Mesenteric fat pad (tissue), 1 donor: Measurements from ENCODE around the gene FAM131B. TPM values are rescaled to one million over a fixed set of nuclear protein-coding genes. Genes with fewer than 3 reads are reported as not detected.

ENCODE experiments used
- DNase-seq: peaks from one replicate; pipeline ENCODE4 v3.0.0-alpha.2; 2020; ENCODE audit warnings: low spot score
- total RNA-seq: library from RNA; stranded (reverse); fragmentation: NEBNext Ultra II Directional; extraction: Animal tissue kit (Norgen Biotek cat#: 25700); gene quantifications from one replicate; pipeline ENCODE4 v1.2.1, GENCODE V29; 2021
- donor health status: DM: yes; HTN: yes; CAD: no.

FAM131B gene
- total RNA-seq, 1 donor from 2014 or later, result 1.8 TPM

DNA sequence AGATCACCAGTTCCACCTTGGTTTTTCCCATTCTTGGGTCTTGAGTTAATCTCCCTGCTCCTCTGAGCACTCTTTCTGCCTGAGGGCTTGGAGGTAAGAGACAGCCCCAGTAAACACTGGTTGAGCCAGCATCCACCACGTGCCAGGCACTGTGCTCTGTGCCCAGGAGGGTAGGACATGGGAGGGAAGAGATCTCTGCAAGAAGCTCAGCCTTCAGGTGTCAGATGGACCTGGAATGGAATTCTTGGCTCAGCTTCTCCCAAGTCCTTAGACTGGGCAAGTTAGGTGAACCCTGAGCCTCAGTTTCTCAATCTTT, 21.1 kb upstream of the FAM131B start:
- no peak for DNase-seq

GRCh38 chr7:143382791-143383641, 20.5 kb upstream of the FAM131B start:
- DNase-seq, result no peak

DNA sequence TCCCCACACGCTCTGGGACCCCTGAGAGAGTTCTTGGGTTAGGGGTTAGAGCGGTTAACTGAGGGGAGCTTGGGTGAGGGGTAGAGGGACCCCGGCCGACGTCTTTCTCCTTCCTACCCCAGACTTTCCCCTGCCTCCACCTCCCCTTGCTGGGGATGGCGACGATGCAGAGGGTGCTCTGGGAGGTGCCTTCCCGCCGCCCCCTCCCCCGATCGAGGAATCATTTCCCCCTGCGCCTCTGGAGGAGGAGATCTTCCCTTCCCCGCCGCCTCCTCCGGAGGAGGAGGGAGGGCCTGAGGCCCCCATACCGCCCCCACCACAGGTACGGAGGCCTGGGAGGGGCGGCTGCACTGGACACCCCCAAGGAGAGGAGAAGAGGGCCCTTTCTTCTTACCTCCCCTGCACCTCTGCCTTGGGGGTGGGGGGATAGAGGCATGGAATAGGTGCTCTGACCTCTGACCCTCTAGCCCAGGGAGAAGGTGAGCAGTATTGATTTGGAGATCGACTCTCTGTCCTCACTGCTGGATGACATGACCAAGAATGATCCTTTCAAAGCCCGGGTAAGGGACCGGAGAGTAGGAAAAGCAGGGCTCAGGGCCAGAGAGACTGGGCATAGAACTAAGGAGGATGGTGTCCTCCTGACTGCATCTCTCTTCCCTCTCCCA, 19.7 kb upstream of the FAM131B start:
- no peak for DNase-seq

DNA sequence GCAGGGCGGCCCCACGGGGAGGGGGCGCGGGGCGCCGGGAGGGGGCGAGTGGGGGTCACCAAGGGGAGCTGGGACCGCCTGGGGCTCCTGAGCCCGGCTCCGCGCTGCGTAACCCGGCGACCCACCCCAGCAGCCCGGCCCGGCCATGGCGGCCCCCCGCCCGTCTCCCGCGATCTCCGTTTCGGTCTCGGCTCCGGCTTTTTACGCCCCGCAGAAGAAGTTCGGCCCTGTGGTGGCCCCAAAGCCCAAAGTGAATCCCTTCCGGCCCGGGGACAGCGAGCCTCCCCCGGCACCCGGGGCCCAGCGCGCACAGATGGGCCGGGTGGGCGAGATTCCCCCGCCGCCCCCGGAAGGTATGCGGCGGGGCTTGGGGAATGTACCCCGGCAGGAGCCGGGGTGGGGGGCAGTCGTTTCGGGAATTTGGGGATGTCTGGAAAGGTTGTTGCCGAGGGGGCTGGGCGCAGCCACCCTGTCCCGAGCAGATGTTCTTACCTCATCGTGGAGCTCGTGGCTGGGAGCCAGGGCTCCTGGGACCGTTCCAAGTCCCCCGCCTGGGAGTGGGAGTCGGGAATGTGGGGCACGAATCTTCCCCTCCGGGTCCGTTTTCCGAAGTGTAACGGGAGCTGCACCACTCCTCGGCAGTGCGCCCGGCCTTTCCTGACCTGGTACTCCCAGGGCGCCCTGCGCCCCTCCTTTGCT, 19.1 kb upstream of the FAM131B start:
- DNase-seq, result peak; percentile 95

DNA sequence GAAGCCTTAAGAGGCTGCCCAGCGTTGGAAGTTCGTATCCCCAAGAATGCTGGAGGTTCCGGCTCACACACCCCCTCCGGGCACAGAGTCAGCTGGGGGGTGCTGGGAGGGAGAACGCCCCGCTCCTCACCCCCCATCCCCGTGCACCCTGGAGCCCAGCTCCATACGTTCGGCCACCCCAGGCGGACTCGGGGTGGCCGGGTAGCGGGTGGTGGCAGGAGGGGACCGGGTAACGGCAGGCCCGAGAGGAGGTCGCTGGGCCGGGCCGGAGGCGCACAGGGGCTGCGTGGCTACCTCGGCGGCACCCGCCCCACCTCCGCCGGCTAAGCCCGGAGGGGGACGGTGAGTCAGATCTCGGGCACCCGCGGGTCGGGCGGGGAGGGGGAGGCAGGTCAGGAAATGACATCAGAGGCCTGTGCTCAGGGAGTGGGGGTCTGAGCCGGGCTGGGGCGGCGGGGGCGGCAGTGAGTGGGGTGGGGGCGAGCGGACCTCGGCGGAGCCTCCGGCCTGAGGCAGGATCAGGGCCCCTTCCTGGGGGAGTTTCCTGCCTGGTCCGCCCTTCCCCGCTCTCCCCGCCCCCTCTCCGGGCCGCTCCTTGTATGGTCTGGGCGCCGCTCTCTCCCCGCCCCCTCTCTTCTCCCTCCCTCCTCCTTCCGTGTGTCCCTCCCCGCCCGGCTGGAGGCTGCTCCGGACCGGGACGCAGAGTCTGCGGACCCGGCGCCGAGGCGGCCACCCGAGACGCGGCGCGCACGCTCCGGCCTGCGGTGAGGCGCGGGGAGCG, 18.3 kb upstream of the FAM131B start, which contains the start of gene ZYX:
TSS of gene ZYX (plus strand) at position 700 of the 781 bp plus-strand sequence. CDS start 227 bp downstream, outside the sequence.
- peak; percentile 97 for DNase-seq

- peak; percentile 96 for DNase-seq
Observed at GRCh38 chr7:143380260-143380645, 17.7 kb upstream of the FAM131B start.

DNA sequence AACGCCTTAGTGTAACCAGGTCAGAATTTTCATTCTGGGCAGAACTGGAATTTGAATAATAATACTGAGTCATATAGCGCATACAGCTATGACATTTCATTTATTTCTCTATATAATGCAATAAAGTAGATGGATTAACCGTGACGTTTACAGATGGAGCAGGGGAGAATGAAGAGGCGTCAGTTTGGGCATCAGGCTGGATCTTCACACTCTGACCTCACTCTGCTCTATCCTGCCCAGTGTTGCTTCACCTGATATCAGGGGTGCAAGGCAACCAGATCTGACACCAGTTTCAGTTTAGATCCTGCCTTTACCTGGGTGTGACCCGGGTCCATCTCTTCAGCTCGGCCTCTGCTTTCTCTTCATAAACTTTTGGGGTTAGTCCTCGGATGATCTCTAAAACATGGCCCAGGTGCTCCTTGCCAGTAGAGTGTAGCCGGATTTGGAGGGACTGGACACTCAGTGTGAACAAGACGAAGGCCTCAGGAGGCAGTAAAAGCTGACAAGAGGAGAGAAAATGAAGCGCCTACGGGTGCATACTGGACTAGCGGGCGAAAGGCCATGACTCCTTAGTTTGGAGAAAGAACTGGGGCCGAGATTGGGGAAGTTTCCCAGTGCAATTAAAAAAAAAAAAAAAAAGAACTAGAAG, 17.2 kb upstream of the FAM131B start:
- DNase-seq, result no peak

DNA sequence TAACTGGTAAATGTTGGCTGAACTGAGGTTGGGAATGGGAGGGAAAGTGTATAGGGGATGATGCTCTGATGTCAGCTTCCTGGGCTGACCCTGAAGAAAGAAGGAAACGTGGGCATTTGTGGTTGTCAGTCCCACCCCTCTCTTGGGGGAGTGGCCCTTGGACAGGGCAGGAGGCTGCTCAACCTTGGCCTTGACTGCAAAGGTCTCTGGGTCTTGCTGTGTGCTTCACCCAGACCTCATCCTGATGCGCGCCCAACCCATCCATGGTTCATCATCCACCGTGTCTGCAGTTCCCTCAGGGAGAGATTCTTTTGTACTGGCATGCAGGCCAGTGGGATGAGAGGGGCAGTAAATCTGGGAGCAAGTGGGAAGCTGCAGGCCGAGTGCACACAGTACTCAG, 13.9 kb upstream of the FAM131B start:
- no peak for DNase-seq

GRCh38 chr7:143375298-143376034, 13.0 kb upstream of the FAM131B start:
- DNase-seq, result no peak

- DNase-seq, result no peak
Observed at GRCh38 chr7:143374561-143374960, 12.0 kb upstream of the FAM131B start.

- DNase-seq, result no peak
Observed at GRCh38 chr7:143373255-143373794, 10.8 kb upstream of the FAM131B start.

GRCh38 chr7:143372070-143372469, 9.6 kb upstream of the FAM131B start:
- no peak for DNase-seq

DNA sequence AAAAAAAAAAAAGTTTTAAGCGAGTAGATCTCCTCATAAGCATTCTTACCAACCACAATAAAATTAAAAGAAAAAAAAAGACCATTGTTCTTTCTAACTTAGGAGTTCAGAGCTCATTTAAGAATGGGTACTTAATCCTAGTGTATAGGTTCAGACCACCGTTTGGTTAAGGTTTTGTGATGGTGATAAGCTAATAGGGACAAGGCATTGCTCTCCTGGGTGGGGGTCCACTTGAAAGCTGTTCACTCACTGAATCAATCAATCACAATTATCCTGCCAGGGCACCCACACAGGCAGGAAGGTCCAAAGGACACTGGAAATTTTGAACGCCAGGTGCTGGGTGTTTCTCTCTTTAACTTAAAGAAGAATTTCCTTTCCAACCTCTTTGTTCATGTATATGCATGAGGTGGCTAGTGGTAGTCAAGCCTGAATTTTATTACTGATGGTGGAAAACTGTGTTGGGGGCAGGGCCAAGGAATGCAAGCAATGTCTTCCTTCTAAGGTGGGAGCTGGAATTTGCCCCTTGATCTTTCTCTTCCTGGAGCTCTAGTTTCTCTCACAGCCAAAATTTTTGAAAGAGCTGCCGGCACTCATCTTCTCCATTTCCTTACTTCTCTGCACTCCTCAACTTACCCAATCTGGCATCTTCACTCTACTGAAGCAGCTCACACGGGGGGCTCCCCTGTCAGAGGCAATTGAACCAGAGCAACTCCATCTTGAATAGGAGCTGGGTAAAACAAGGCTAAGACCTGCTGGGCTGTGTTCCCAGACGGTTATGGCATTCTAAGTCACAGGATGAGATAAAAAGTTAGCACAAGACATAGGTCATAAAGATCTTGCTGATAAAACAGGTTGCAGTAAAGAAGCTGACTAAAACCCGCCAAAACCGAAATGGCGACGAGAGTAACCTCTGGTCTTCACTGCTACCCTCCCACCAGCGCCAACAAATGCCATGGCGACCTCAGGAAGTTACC, 7.5 kb upstream of the FAM131B start:
- no peak for DNase-seq

DNA sequence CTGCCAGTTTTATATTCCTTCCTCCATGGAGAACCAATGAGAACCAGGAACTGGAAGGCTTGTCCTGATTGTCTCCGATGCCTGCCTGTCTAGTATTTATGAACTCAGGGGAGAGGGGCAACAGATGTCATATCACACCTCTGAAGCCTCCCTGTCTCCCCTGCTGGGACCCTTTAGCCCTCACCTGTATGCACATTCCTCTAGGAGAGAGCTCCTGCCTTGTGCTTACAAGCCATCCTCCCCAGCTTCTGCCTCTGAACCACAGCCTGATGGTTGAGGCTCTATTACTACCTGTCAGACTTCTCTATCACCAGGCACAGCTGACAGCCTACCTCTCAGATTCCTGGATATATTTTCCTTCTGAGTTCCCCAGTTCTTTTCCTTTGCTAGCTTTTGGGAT, 5.9 kb upstream of the FAM131B start:
- no peak for DNase-seq

GRCh38 chr7:143367972-143368371, 5.5 kb upstream of the FAM131B start:
- DNase-seq, result no peak

- peak; percentile 60 for DNase-seq
Observed at GRCh38 chr7:143363016-143363937, 764 bp upstream of the FAM131B start.

DNA sequence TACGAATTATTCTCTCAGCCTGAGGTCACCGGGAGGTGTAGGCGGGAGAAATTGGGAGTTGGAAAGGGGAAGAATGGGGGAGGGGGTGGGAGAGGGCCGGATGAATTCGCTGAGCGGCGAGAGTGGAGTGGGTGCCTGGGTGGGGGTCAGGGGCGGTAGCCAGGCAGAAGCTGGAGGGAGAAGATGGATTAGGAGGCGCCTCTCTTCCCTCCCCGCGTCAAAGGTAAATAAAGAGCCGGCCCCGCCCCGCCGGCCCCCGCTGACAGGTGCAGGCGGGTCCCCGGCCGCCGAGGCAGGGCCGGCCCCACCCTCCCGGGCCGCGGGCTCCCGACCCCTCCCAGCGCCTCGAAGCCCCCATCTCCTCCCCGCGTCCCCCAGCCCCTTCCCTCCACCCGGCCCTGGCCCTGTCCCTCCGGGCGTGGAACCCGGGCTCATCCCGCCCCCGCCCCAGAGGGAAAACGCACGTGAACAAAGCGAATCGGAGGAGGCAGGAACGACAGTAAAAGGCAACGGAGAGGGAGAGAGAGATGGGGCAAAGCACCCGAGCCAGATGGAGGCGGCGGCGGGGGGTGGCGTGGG, 872 bp downstream of the FAM131B start:
- peak; percentile 81 for DNase-seq
